C1 segment of cervical spinal cord (tissue), 14 donors: ENCODE data around the gene ASB7.
"Not testable (repeated sequence)": the region's sequence is repeated elsewhere in the genome, so short reads cannot be mapped to it uniquely, and the experiment has no call there.

Experiments used
- DNase-seq, 14 donors: peaks; one replicate each; lab custom pipeline; 2025; lab: John Stamatoyannopoulos, UW

ASB7 gene, protein sequence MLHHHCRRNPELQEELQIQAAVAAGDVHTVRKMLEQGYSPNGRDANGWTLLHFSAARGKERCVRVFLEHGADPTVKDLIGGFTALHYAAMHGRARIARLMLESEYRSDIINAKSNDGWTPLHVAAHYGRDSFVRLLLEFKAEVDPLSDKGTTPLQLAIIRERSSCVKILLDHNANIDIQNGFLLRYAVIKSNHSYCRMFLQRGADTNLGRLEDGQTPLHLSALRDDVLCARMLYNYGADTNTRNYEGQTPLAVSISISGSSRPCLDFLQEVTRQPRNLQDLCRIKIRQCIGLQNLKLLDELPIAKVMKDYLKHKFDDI

DNA sequence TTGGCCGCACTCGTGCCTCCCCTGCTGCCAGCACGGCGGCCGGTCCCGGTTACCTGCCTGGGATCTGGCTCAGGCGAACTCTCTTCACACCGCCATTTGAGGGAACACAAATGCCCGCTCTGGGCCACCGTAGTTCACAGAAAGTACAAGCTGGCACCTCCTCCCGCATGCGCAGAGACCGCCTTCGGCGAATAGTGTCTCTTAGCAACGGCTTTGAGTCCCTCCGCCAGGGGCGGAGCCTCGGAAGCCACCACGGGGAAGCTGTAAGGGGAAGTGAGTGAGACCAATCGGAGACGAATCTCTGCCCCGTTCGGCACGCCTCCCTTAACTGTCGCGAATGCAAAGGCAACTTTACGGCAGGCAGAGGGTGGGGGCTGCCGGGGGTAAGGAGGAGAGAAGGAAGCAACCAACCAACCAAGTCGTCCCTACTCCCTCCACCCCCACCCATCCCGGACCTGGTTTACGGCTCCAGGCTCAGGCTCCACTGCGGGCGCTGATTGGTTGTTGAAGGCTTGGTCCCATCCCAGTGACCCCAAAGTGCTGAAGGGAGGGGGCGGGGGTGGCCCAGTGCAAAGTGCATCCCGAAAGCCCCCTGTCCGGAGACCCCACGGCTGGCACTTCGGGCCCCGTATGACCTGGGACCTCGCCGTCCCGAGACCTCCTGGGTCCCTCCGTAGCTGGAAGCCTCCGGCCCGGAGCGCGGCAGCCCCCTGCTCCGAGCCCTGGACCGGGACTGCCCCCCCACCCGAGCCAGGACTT, at the start of gene ASB7, which contains the start of gene LINS1:
TSS of gene ASB7 (plus strand) at position 526 of the 759 bp plus-strand sequence. CDS start 9,628 bp downstream, outside the sequence.
TSS of gene LINS1 (minus strand) at position 121 of the 759 bp plus-strand sequence. CDS start 21,342 bp downstream, outside the sequence.
- DNase-seq, result peak; percentile 97 to 100 (median 100)

DNA sequence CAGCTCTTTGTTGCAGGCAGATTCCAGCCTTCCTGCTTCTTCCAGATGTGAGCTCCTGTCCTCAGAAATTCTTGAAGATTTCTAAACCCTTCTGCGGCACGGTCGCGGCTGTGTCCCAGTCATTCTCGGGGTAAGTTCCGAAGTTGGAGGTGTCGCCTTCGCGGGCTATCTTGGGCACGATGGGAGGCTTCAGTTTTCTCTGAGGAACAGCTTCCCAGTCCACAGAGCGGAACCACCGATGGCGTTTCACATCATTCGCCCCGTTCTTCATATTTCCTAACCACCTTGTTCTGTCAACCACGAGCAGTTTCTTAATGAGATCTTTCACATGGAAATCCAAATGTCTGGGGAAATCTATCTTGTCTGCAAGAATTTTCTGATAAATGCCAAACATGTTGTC, 48.9 kb upstream of the ASB7 start:
- DNase-seq, result no peak

DNA sequence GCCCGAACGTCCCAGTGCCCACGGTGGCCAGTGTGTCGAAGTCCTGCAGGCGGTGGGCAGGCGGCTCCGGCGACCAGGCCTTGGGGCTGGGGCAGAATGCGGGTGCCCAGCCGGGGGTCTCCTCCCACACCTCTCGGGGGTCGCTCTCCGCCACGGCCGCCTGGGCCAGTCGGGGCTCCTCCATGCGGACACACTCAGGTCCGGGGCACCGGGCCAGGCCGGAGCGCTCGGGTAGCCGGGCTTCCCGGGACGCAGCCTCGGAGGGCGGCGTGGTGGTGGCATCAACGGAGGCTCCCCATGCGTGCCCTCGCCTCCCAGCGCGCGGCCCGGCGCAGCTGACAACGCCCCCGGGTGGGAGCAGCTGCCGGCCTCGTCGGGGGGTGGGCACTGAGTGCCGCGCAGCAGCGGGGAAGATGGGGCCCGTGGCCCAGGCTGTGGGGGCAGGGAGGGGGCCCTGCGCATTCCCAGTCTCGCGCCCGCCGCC, 43.6 kb upstream of the ASB7 start:
- DNase-seq, result no peak

DNA sequence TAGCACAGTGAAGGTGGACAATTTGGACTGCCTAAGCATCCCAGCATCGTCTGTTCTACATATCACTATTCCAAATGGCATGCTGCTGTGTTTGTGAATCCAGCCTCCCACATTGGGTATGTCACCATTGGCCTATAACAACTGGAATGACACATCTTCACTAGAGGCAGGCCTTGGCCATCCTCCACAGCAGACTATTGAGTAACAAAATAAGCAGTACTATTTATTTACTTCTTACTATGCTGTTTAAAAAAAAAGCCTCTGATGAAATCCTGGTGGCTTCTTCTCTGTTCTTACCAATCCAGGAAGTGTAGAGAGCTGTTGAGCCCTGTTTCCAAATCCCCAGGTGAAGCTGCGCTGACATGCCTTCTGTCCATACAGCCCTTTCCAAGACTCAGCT, 43.1 kb upstream of the ASB7 start:
- DNase-seq, result no peak

DNA sequence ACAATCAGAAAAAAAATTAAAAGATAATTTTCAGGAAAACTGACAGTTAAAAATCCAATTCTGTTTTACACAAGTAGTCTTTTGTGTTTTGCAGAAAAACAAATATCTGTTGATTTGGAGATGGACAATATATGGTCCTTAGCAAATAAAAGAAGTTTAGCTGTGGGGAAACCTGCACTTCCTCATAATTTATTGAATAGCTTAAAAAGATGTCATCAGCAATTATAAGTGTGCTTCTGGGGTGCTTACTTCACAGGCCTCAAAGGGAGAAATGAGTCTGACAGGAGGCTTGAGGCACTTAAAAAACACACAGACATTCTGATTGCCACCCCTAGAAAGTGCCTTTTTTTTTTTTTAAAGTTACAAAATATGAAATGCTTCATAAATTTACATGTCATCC, 42.1 kb upstream of the ASB7 start:
- no peak for DNase-seq

DNA sequence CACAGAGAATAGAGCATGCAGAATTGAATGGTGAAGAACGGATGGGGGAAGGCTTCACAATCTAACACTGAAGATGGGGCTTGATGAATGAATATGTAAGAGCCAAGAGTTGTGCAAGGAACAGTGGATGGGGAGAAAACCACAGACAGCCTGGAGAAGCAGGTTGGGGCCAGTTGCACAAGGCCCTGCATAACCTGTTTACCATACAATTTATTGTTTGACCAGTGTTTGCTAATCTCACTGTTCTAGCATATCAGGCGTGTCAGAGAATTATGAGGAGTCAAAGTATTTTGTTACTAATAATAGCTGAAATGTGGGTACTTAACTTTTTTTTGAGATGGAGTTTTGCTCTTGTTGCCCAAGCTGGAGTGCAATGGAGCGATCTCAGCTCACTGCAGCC, 36.8 kb upstream of the ASB7 start:
- DNase-seq, result no peak

DNA sequence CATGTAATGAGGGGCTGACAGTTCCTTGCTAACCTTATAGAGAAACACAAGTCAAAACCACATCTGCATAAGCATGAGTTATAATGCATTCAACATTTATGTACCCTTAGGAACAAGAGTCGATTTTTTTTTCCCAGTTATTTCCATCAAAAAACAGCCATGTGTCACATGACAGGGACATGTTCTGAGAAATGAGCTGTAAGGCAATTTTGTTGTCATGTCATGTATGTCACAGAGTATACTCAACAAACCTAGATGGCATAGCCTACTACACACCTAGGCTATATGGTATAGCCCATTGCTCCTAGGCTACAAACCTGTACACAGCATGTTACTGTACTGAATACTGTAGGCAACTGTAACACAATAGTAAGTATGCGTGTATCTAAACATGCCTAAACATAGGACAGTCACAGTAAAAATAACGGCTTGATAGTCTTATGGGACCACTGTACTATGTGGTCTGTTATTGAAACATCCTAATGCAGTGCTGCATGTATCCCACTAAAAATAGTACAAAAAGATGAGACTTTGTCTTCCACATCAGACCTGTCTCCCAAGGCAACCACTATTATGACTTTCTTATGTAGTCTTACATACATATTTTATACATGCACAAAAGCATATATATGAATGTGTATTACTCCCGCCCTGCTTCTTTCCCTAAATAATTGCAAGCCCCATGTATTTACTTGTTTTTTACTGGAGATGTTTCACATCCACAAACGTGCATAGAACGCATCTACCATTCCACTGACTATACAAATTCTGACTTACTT, 35.4 kb upstream of the ASB7 start:
- DNase-seq, result no peak

DNA sequence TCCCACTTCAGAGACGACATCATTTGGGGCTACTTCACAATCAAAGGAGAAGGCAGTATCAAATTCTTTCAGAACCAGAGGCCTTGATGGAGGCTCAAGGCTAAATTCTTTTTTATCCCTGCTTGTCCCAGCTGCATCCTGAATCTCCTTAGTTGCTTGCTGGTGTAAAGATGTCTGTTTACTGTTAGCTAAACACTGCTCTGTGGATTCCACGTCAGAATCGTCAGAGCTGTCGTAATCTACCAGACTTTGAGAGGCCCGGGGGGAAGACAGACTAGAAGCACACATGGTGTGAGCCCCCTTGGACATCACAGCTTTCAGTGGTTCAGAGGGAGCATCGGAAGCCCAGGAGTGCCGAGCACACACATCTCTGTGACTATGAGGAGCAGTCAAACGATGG, 33.0 kb upstream of the ASB7 start:
- no peak for DNase-seq

DNA sequence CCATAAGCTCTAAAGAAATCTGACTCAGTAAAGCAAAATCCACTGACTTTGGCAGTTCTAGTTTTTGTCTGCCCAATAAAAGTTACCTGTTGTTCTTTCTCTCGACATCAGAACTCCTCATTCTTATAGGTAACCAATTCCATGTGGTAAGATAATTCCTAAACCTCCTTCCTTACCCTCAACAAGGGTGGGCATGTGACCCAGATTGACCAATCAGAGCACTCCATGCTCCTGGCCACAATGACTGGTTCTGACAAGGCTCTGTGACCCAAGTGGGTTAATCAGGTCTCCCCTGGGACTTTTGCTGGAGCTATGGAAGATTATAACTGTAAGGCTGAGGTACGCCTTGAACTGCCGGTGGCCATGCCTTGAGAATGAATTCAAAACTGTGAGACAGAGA, 32.1 kb upstream of the ASB7 start:
- DNase-seq, result no peak

DNA sequence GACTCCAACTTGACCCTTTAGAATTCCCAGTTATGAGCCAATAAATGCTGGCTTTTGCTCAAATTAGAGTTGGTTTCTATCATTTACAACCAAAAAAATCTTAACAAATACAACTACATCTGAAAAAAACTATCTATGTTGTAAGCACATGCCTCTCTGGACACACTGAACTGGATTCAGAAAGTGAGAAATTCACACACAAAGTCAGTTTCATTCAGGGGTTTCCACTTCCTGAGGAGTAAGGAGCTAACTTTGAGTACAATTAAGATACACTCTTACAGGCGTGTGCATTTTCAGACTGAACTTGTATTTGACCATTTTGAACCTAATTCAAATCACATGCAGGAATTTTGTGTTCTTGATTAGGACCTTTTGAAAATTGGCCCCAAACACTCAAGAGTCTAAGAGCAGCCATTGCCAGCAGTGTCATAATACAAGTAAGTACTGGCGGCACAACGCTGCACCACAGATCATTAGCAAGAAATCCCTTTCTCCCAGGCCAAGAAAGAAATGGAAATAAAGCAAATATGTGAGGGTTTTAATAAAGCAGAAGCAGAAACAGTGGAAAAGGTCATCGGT, 31.6 kb upstream of the ASB7 start:
- DNase-seq, result no peak

DNA sequence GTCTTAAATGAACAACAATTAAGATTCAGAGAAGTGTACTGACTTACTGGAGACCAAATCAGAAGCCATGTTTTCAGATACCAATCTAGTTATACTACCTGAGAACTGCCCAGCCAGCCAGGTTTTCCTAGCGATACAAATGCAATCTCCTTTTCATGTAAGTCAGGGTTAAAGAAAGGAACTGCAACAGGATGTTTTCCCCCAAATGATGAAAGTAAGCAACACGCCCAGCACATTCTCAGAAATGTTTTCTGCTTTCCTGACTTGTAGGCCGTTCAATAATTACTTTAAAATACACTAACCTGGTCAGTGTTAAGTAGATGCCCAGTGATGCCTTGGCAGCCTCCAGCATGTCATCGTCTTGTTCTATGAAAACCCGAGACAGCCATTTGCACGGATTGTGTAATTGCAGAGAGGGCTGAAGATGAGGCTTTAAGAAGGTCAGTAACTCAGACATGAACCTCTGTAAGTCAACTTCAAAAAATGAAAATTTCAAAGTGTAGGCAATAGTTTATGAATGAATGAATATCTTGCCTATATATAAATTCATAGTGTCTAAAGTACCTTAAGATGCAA, 30.7 kb upstream of the ASB7 start:
- no peak for DNase-seq

DNA sequence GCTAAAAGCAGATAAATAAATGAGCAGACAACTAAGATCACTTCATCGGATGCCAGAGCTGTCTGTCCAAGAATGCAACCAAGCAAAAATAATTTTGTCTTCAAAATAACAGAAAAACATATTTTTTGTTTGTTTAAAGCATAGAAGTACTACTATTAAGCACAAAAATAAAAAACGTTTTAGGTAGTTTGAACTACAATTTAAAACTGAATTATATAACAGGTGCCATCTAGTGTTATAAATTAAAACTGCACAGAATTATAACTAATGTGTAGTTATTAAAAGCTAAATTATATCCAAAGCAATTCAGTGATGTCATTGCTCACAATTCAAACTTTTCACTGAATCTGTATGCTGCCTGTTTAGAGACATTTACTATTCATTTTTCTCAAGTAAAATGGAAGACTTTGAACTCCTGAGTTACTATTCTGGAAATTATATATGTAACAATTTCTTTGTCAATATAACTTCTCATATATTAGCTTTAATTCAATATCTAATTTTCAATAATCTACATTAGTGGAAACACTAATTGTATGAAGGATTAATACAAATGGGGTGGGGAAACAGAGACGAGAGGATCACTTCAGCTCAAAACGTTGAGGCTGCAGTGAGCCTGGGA, 29.9 kb upstream of the ASB7 start:
- no peak for DNase-seq

DNA sequence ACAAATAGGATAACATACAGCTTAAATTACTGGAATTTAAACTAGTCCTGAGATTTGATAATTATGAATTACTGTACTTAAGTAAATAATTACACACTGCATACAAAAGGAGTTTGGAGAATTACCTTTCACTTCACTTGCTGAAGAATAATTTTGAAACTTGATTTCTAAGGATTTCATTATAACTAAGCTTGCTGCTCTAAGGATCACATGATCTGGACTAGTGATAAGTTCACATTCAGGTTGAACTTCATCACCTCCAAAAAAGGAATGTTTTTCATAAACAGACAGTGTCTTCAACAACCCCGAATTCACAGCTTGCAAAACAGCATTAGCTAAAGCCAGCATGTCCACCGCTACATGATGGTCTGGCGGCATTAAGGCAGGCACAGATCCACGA, 28.9 kb upstream of the ASB7 start:
- DNase-seq, result no peak

DNA sequence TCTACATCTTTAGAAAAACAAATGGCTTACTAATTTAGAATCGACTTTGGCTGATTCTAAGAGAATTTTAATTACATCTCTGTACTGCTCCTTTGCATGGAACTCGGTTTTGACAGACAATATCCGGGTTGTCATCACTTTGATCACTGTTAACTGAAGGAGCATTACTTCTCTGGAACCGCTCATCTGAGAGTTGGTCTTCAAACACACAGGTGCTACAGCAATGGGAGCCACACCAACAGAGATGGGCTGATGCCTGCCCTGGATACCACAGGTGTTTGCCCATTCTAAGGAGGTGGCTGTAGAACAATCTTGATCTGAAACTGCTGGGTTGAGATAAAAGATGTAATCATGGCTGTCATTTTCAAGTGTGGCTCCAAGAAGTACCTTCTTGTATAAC, 22.0 kb upstream of the ASB7 start:
- no peak for DNase-seq

DNA sequence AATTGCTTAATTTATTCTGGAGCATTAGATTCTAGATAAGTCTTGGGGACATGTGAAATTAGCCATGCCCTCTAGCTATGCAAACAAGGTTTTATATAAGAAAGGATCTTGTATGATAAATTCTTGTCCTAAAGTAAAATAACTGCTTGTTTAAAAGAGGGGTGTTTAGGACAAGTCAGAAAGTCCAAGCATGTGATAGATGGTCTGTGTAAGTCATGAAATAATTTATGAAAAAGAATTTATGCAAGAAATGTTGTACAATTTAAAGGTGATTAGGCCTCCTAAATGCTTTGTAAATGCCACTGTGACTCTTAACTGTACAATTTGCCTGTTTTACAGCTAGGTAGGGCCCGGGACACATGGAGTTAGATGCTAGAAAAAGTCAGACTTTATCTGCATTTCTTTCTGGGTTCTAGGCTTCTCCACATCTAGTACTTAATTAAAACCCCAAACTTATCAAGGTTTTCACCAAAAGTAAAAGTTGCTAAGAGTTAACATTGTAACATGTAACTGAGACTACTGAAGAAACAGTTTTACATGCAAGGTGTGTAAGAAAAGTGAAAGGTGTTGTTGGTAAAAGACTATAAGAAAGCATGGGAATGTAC, 13.6 kb upstream of the ASB7 start:
- no peak for DNase-seq

DNA sequence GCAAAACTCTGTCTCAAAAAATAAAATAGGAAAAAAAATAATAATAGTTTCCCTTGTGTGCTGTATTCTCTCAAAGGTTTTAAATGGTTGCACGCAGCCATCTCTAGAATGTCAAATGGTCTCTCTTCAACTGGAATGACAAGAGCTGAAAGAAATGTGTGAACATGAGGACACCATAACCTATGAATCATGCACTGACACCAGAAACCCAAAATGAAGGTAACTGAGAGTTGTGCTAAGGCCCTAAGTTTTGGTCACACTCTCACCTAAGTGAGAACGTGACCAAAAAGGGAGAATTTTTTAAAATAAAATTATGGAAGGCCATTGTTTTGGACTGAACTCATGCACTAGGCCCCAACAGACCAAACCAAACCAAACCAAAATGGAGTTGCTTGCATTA, 11.2 kb upstream of the ASB7 start:
- not testable (repeated sequence) for DNase-seq

DNA sequence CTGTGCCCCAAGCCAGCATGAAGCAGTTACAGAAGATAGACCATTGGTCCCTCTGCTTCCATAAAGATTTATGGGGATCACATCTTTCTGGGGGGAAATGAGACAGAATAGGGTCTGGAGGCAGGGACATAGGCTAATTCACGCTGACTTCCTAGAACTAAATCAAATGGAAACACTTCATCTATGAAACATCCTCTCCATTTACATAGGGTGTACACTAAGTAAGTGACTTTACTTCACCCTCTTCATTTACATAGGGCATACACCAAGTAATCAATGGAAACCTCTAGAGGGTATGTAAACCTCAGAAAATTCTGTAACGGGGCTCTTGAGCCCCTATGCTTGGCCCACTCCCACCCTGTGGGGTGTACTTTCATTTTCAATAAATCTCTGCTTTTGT, 10.6 kb upstream of the ASB7 start:
- no peak for DNase-seq

DNA sequence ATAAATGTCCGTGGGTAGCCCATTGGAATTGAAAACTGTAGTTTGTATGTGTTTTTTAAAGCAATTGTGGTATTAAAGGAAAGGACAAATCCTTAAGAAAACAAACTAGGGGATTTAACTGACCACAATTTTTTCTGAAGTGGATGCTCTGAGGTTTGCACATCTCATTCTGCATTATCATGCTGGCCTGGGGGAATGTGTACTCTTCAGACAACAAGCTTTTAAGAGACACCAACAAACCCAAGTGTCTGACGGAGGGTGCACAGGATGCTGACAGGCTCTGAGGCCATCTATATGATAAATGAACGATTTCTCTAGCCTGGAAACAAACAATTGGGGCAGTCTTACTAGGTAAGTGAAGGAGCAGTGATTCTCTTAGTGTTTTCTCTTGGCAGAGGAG, 9.5 kb upstream of the ASB7 start:
- no peak for DNase-seq

DNA sequence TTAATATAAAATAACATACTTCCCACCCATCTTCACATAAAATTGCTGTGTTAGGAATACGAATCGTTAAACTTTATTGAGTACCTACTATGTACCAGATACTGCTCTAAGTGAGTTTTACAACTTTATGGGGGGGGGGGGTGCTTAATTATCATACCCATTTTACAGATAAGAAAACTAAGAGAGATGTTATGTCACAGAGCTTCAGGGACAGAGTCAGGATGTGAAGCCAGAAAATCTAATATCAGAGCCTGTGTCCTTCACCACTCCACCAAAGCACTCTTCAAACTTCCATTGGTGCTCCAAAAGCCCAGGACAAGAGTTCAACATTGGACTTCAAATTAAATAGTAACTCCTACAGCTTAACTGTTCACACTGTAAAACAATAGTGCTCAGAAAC, 9.0 kb upstream of the ASB7 start:
- no peak for DNase-seq

DNA sequence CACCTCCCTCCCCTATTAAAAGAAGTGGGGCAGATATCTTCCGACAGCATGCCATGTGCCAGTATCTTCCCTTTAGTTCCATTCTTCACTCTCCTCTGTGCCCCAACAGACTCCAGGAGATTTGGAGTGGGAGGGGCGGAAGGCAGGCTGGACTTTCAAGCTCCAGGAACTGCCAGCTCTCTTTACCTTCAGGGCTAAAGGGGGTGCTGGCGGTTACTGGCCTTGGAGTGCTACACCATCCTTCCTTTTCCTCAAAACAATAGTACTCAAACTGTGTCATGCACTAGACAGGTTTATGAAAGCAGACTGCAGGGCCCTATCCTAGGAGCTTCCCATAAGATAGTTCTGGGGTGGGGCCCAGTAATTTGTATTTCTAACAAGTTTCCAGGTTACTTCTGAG, 6.4 kb upstream of the ASB7 start:
- DNase-seq, result no peak

DNA sequence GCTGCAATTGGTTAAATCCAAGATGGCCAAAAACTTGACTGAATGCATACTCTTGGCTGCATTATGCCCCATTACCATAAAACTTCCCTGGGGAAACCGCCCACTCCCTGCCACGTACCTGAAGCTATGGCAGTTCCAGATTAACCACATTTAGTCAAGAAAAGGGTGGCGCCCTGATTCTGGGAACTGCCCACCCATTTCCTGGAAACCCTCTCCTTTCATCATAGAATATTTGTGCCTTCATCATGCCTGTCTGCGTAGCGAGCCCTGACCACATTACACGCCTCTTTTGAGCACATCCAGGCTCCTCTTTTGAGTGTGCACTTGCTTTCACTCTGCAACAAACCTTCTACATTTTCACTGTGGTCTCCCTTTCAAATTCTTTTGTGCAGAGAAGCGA, 5.6 kb upstream of the ASB7 start:
- no peak for DNase-seq
